ENCODE measurements around the gene BCS1L.

Gene BCS1L

GRCh38 chr2:218642786-218643185 lies 16.7 kb upstream of the BCS1L start:
- H3K4me1 ChIP-seq (ENCODE audit: insufficient read depth, low read length), result no peaks in the 10 kb centered on the region
- H3K36me3 ChIP-seq (ENCODE audit: insufficient read depth, low read length), result peaks cover 90% of the 10 kb centered on the region
- no peaks in the 10 kb centered on the region for H3K27me3 ChIP-seq (ENCODE audit: insufficient read depth, low read length)
- no peak overlapping the region for H3K4me3 ChIP-seq (ENCODE audit: low read length)
- H3K9me3 ChIP-seq (ENCODE audit: low read length), result no peaks in the 10 kb centered on the region
- no peak overlapping the region for H2AFZ ChIP-seq (ENCODE audit: low read depth, low read length)

- no peaks in the 10 kb centered on the region for H3K4me1 ChIP-seq (ENCODE audit: insufficient read depth, low read length)
- H3K4me3 ChIP-seq (ENCODE audit: low read length), result no peak overlapping the region
- H2AFZ ChIP-seq (ENCODE audit: low read depth, low read length), result no peak overlapping the region
- H3K27me3 ChIP-seq (ENCODE audit: insufficient read depth, low read length), result no peaks in the 10 kb centered on the region
- peaks cover 89% of the 10 kb centered on the region for H3K36me3 ChIP-seq (ENCODE audit: insufficient read depth, low read length)
- H3K9me3 ChIP-seq (ENCODE audit: low read length), result no peaks in the 10 kb centered on the region
These were observed 15.7 kb upstream of the BCS1L start for GRCh38 chr2:218643751-218644310.

GRCh38 chr2:218644721-218645120 lies 14.8 kb upstream of the BCS1L start:
- H3K27me3 ChIP-seq (ENCODE audit: insufficient read depth, low read length), result no peaks in the 10 kb centered on the region
- H2AFZ ChIP-seq (ENCODE audit: low read depth, low read length), result no peak overlapping the region
- H3K36me3 ChIP-seq (ENCODE audit: insufficient read depth, low read length), result peaks cover 88% of the 10 kb centered on the region
- H3K4me3 ChIP-seq (ENCODE audit: low read length), result no peak overlapping the region
- no peaks in the 10 kb centered on the region for H3K9me3 ChIP-seq (ENCODE audit: low read length)
- no peaks in the 10 kb centered on the region for H3K4me1 ChIP-seq (ENCODE audit: insufficient read depth, low read length)

- H3K9me3 ChIP-seq (ENCODE audit: low read length), result no peaks in the 10 kb centered on the region
- no peak overlapping the region for H2AFZ ChIP-seq (ENCODE audit: low read depth, low read length)
- H3K4me3 ChIP-seq (ENCODE audit: low read length), result no peak overlapping the region
- peaks cover 90% of the 10 kb centered on the region for H3K36me3 ChIP-seq (ENCODE audit: insufficient read depth, low read length)
- H3K4me1 ChIP-seq (ENCODE audit: insufficient read depth, low read length), result no peaks in the 10 kb centered on the region
- no peaks in the 10 kb centered on the region for H3K27me3 ChIP-seq (ENCODE audit: insufficient read depth, low read length)
These were observed 14.4 kb upstream of the BCS1L start for GRCh38 chr2:218645126-218645525.

- Histone ChIP-seq H3K9me3 (ENCODE audit: low read length) (no peaks in the 10 kb centered on the region), H3K4me3 (ENCODE audit: low read length) (no peak overlapping the region), H3K36me3 (ENCODE audit: insufficient read depth, low read length) (peaks cover 85% of the 10 kb centered on the region), H3K27me3 (ENCODE audit: insufficient read depth, low read length) (no peaks in the 10 kb centered on the region), H3K4me1 (ENCODE audit: insufficient read depth, low read length) (no peaks in the 10 kb centered on the region), H2AFZ (ENCODE audit: low read depth, low read length) (no peak overlapping the region)
These were observed 11.2 kb upstream of the BCS1L start for GRCh38 chr2:218648088-218648786.

- H3K27me3 ChIP-seq (ENCODE audit: insufficient read depth, low read length), result no peaks in the 10 kb centered on the region
- no peak overlapping the region for H2AFZ ChIP-seq (ENCODE audit: low read depth, low read length)
- no peaks in the 10 kb centered on the region for H3K4me1 ChIP-seq (ENCODE audit: insufficient read depth, low read length)
- H3K9me3 ChIP-seq (ENCODE audit: low read length), result no peaks in the 10 kb centered on the region
- no peak overlapping the region for H3K4me3 ChIP-seq (ENCODE audit: low read length)
- peaks cover 85% of the 10 kb centered on the region for H3K36me3 ChIP-seq (ENCODE audit: insufficient read depth, low read length)
These were observed 10.7 kb upstream of the BCS1L start for GRCh38 chr2:218648787-218649100.

- no peaks in the 10 kb centered on the region for H3K9me3 ChIP-seq (ENCODE audit: low read length)
- peaks cover 55% of the 10 kb centered on the region for H3K36me3 ChIP-seq (ENCODE audit: insufficient read depth, low read length)
- no peak overlapping the region for H2AFZ ChIP-seq (ENCODE audit: low read depth, low read length)
- no peaks in the 10 kb centered on the region for H3K27me3 ChIP-seq (ENCODE audit: insufficient read depth, low read length)
- no peak overlapping the region for H3K4me3 ChIP-seq (ENCODE audit: low read length)
- peaks cover 13% of the 10 kb centered on the region for H3K4me1 ChIP-seq (ENCODE audit: insufficient read depth, low read length)
These were observed 3.7 kb upstream of the BCS1L start for GRCh38 chr2:218655751-218656150.

- Histone ChIP-seq H3K36me3 (ENCODE audit: insufficient read depth, low read length) (peaks cover 59% of the 10 kb centered on the region), H3K27me3 (ENCODE audit: insufficient read depth, low read length) (no peaks in the 10 kb centered on the region), H3K4me3 (ENCODE audit: low read length) (peak overlapping the region; percentile 81), H2AFZ (ENCODE audit: low read depth, low read length) (peak overlapping the region; percentile 82), H3K9me3 (ENCODE audit: low read length) (no peaks in the 10 kb centered on the region), H3K4me1 (ENCODE audit: insufficient read depth, low read length) (peaks cover 13% of the 10 kb centered on the region)
These were observed 719 bp upstream of the BCS1L start for GRCh38 chr2:218658671-218659257.

- peaks cover 60% of the 10 kb centered on the region for H3K36me3 ChIP-seq (ENCODE audit: insufficient read depth, low read length)
- H3K4me1 ChIP-seq (ENCODE audit: insufficient read depth, low read length), result peaks cover 13% of the 10 kb centered on the region
- no peaks in the 10 kb centered on the region for H3K27me3 ChIP-seq (ENCODE audit: insufficient read depth, low read length)
- peak overlapping the region; percentile 81 for H3K4me3 ChIP-seq (ENCODE audit: low read length)
- no peaks in the 10 kb centered on the region for H3K9me3 ChIP-seq (ENCODE audit: low read length)
- H2AFZ ChIP-seq (ENCODE audit: low read depth, low read length), result peak overlapping the region; percentile 82
These were observed 490 bp downstream of the BCS1L start for GRCh38 chr2:218659988-218660358.

- Histone ChIP-seq H3K36me3 (ENCODE audit: insufficient read depth, low read length) (peaks cover 54% of the 10 kb centered on the region), H3K4me3 (ENCODE audit: low read length) (no peak overlapping the region), H3K9me3 (ENCODE audit: low read length) (no peaks in the 10 kb centered on the region), H3K4me1 (ENCODE audit: insufficient read depth, low read length) (peaks cover 13% of the 10 kb centered on the region), H2AFZ (ENCODE audit: low read depth, low read length) (no peak overlapping the region), H3K27me3 (ENCODE audit: insufficient read depth, low read length) (no peaks in the 10 kb centered on the region)
These were observed 2.9 kb downstream of the BCS1L start for GRCh38 chr2:218662377-218662776.

- H3K36me3 ChIP-seq (ENCODE audit: insufficient read depth, low read length), result peaks cover 57% of the 10 kb centered on the region
- H3K4me1 ChIP-seq (ENCODE audit: insufficient read depth, low read length), result peaks cover 13% of the 10 kb centered on the region
- H3K9me3 ChIP-seq (ENCODE audit: low read length), result no peaks in the 10 kb centered on the region
- no peak overlapping the region for H2AFZ ChIP-seq (ENCODE audit: low read depth, low read length)
- H3K27me3 ChIP-seq (ENCODE audit: insufficient read depth, low read length), result no peaks in the 10 kb centered on the region
- H3K4me3 ChIP-seq (ENCODE audit: low read length), result no peak overlapping the region
These were observed 3.3 kb downstream of the BCS1L start for GRCh38 chr2:218662827-218663226.

- H3K4me3 ChIP-seq (ENCODE audit: low read length), result no peak overlapping the region
- peaks cover 8% of the 10 kb centered on the region for H3K4me1 ChIP-seq (ENCODE audit: insufficient read depth, low read length)
- H3K9me3 ChIP-seq (ENCODE audit: low read length), result no peaks in the 10 kb centered on the region
- no peaks in the 10 kb centered on the region for H3K27me3 ChIP-seq (ENCODE audit: insufficient read depth, low read length)
- H2AFZ ChIP-seq (ENCODE audit: low read depth, low read length), result no peak overlapping the region
- H3K36me3 ChIP-seq (ENCODE audit: insufficient read depth, low read length), result peaks cover 65% of the 10 kb centered on the region
These were observed 4.4 kb downstream of the BCS1L start for GRCh38 chr2:218663901-218664300.

GRCh38 chr2:218664653-218665052 lies 5.2 kb downstream of the BCS1L start:
- Histone ChIP-seq H3K9me3 (ENCODE audit: low read length) (no peaks in the 10 kb centered on the region), H3K4me3 (ENCODE audit: low read length) (no peak overlapping the region), H3K4me1 (ENCODE audit: insufficient read depth, low read length) (peaks cover 8% of the 10 kb centered on the region), H3K27me3 (ENCODE audit: insufficient read depth, low read length) (no peaks in the 10 kb centered on the region), H3K36me3 (ENCODE audit: insufficient read depth, low read length) (peaks cover 70% of the 10 kb centered on the region), H2AFZ (ENCODE audit: low read depth, low read length) (no peak overlapping the region)

Measured in neuron (in vitro differentiated cells).